ENCODE results near the gene RMND5B.

Gene RMND5B

DNA sequence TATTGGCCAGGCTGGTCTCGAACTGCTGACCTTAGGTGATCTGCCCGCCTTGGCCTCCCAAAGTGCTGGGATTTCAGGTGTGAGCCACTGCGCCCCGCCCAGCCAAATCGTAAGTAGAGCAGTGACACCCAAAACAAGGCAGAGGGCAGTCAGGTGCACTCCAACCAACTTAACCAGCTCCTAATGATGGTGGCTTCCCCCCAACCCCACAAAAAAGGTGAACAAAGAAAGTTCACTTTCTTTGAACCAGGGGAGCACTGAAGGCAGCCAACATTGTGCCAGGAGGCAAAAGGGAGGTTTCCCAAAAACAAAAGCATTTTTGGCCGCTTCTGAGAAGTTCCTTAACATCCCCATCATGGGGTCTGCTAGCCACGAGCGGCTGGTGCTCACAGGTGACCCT lies 46.8 kb downstream of the RMND5B start:
- Histone ChIP-seq H3K4me2 (ENCODE audit: low read length) (no peak overlapping the region), H3K36me3 (ENCODE audit: control insufficient read depth, low read length) (no peaks in the 10 kb centered on the region), H3K79me2 (ENCODE audit: control insufficient read depth, low read length) (no peaks in the 10 kb centered on the region), H3K27me3 (ENCODE audit: control insufficient read depth, low read length) (no peaks in the 10 kb centered on the region), H3F3A (ENCODE audit: control insufficient read depth, insufficient read depth) (0 out of 2 replicates have a peak, but pooled peaks cover 2% of the 10 kb centered on the region), H3K27ac (ENCODE audit: low read depth, low read length) (no peak overlapping the region), H3K4me3 (ENCODE audit: low read length) (no peak overlapping the region), H3K4me1 (ENCODE audit: control insufficient read depth, low read length) (peaks cover 13% of the 10 kb centered on the region), H3K9me3 (ENCODE audit: control insufficient read depth, insufficient read depth, low read length) (no peaks in the 10 kb centered on the region), H4K20me1 (ENCODE audit: control insufficient read depth, insufficient read depth, low read depth, low read length) (no peaks in the 10 kb centered on the region), H3K9me2 (replicated peaks; ENCODE audit: control insufficient read depth, low read length) (no peaks in the 10 kb centered on the region)
- TF ChIP-seq, protein P1, sequence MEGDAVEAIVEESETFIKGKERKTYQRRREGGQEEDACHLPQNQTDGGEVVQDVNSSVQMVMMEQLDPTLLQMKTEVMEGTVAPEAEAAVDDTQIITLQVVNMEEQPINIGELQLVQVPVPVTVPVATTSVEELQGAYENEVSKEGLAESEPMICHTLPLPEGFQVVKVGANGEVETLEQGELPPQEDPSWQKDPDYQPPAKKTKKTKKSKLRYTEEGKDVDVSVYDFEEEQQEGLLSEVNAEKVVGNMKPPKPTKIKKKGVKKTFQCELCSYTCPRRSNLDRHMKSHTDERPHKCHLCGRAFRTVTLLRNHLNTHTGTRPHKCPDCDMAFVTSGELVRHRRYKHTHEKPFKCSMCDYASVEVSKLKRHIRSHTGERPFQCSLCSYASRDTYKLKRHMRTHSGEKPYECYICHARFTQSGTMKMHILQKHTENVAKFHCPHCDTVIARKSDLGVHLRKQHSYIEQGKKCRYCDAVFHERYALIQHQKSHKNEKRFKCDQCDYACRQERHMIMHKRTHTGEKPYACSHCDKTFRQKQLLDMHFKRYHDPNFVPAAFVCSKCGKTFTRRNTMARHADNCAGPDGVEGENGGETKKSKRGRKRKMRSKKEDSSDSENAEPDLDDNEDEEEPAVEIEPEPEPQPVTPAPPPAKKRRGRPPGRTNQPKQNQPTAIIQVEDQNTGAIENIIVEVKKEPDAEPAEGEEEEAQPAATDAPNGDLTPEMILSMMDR (IDR thresholded peaks at IDR 0.05; ENCODE audit: low read depth, low read length, poor library complexity, severe bottlenecking) = no peak
- no peak for TF ChIP-seq EZH2phosphoT487 (IDR thresholded peaks at IDR 0.05; ENCODE audit: borderline replicate concordance, low read length)

DNA sequence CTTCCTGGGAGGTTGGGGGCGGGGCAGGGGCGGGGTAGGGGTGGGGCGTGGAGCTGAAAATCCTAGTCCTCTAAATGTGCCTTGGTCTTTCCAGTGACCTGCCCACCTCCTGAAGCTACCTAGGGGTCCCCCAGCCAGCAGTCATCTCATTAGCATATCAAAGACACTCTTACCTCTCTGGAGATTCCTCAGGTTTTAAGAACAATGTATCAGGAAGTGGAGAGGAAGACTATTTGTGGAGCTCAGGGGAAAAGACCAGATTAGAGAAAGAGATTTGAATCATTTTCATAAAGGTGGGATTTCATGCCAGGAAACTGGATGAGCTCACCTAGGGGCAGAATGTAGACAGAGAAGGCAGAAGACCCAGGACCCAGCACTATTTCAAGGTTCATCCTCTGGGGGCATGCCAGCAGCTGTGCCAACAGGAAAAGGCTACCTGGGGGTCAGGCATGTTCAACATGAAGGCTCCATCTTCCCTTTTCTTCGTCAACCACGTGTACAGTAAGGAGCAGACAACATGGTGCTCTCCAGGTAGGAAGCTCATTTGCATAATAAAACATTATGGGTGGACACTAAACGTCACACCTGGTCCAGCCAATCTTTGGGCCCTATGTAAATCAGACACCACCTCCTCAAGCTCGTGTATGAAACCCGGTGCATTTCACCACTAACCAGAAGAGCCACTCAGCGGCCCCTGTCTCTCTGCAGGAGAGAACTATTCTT lies 49.5 kb downstream of the RMND5B start:
- no peaks in the 10 kb centered on the region for H3K27me3 ChIP-seq (ENCODE audit: control insufficient read depth, low read length)
- H3K4me2 ChIP-seq (ENCODE audit: low read length) = no peak overlapping the region
- no peaks in the 10 kb centered on the region for H3K9me3 ChIP-seq (ENCODE audit: control insufficient read depth, insufficient read depth, low read length)
- no peak overlapping the region for H3K4me3 ChIP-seq (ENCODE audit: low read length)
- no peak overlapping the region for H3K27ac ChIP-seq (ENCODE audit: low read depth, low read length)
- no peak for TF ChIP-seq EZH2phosphoT487 (IDR thresholded peaks at IDR 0.05; ENCODE audit: borderline replicate concordance, low read length)
- TF ChIP-seq, protein P1 (IDR thresholded peaks at IDR 0.05; ENCODE audit: low read depth, low read length, poor library complexity, severe bottlenecking) = no peak
- H3K4me1 ChIP-seq (ENCODE audit: control insufficient read depth, low read length) = peaks cover 15% of the 10 kb centered on the region
- no peaks in the 10 kb centered on the region for H3K9me2 ChIP-seq (replicated peaks; ENCODE audit: control insufficient read depth, low read length)
- H3F3A ChIP-seq (ENCODE audit: control insufficient read depth, insufficient read depth) = 0 out of 2 replicates have a peak, but pooled peaks cover 2% of the 10 kb centered on the region
- no peaks in the 10 kb centered on the region for H3K79me2 ChIP-seq (ENCODE audit: control insufficient read depth, low read length)
- H3K36me3 ChIP-seq (ENCODE audit: control insufficient read depth, low read length) = no peaks in the 10 kb centered on the region
- no peaks in the 10 kb centered on the region for H4K20me1 ChIP-seq (ENCODE audit: control insufficient read depth, insufficient read depth, low read depth, low read length)

DNA sequence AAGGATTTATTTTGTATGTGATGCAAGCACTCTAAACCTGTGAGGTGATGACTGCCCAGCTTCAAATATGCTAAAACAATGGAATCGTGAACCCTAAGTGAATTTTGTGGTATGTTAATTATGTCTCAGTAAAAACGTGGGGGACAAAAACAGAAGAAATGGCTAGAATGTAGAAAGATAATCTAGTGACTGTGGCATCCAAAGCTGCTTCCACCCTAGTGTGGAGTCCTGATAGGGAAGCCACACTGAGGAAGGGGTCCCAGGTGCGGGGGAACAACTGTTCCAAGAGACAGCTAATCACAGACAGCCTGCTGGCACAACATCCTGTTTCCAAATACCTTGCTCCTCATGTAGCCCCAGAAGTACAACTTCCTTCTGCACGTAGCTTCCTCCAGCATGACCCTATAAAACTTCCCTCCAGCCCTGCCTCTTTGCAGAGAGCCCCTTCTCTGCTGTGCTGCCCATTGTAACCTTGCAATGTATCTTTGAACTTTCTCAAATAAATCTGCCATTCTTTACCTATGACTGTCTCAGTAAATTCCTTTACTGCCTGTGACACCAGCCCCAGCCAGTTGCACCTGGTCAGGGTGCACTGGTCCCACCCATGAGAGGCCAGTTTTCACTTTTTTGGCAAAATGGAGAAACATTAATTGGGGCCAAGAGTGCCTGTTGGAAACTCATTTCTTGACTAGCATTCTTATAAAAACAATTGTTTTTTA lies 51.5 kb downstream of the RMND5B start:
- H3K79me2 ChIP-seq (ENCODE audit: control insufficient read depth, low read length) = no peaks in the 10 kb centered on the region
- 0 out of 2 replicates have a peak overlapping the region, but pooled peaks have one; percentile 17 for H3K4me3 ChIP-seq (ENCODE audit: low read length)
- H3K27ac ChIP-seq (ENCODE audit: low read depth, low read length) = no peak overlapping the region
- TF ChIP-seq EZH2phosphoT487 (IDR thresholded peaks at IDR 0.05; ENCODE audit: borderline replicate concordance, low read length) = no peak
- TF ChIP-seq, protein P1 (IDR thresholded peaks at IDR 0.05; ENCODE audit: low read depth, low read length, poor library complexity, severe bottlenecking) = no peak
- peak overlapping the region; percentile 45 for H3K4me2 ChIP-seq (ENCODE audit: low read length)
- no peaks in the 10 kb centered on the region for H3K36me3 ChIP-seq (ENCODE audit: control insufficient read depth, low read length)
- H4K20me1 ChIP-seq (ENCODE audit: control insufficient read depth, insufficient read depth, low read depth, low read length) = no peaks in the 10 kb centered on the region
- peaks cover 15% of the 10 kb centered on the region for H3K4me1 ChIP-seq (ENCODE audit: control insufficient read depth, low read length)
- no peaks in the 10 kb centered on the region for H3K9me3 ChIP-seq (ENCODE audit: control insufficient read depth, insufficient read depth, low read length)
- H3K27me3 ChIP-seq (ENCODE audit: control insufficient read depth, low read length) = no peaks in the 10 kb centered on the region
- 0 out of 2 replicates have a peak, but pooled peaks cover 2% of the 10 kb centered on the region for H3F3A ChIP-seq (ENCODE audit: control insufficient read depth, insufficient read depth)
- no peaks in the 10 kb centered on the region for H3K9me2 ChIP-seq (replicated peaks; ENCODE audit: control insufficient read depth, low read length)

Data from DOHH2 (cell line).